MG63 (cell line): Measurements from ENCODE around the gene PHF19. TPM values are rescaled to one million over a fixed set of nuclear protein-coding genes. Genes with fewer than 3 reads are reported as not detected.

Experiments
- DNase-seq: peaks from one replicate; pipeline ENCODE4 v3.0.0-alpha.2; 2020
- H3K27me3 ChIP-seq: fragments of 250-450 bp; sonication (Bioruptor Pico); 2 replicates; pipeline ENCODE4 v1.5.1; 2020; ENCODE audit warnings: mild to moderate bottlenecking, moderate library complexity
- H3K36me3 ChIP-seq: fragments of 250-450 bp; sonication (Bioruptor Pico); 2 replicates; pipeline ENCODE4 v1.5.1; 2020; ENCODE audit warnings: mild to moderate bottlenecking, moderate library complexity
- H3K4me3 ChIP-seq: fragments of 250-450 bp; sonication (Bioruptor Pico); 2 replicates; pipeline ENCODE4 v1.5.1; 2020; ENCODE audit warnings: mild to moderate bottlenecking, moderate library complexity
- H3K9me3 ChIP-seq: fragments of 250-450 bp; sonication (Bioruptor Pico); 2 replicates; pipeline ENCODE4 v1.5.1; 2020; ENCODE audit warnings: mild to moderate bottlenecking, moderate library complexity
- total RNA-seq: library from RNA; depleted of rRNA; stranded (reverse); fragments of >200 nt; shearing (Covaris generic); gene quantifications from 2 replicates; pipeline ENCODE4 v1.2.3, GENCODE V29; 2014; ENCODE audit warnings: low replicate concordance

Gene PHF19
- total RNA-seq, 1 experiment from 2014 or later = 51.5 TPM

DNA sequence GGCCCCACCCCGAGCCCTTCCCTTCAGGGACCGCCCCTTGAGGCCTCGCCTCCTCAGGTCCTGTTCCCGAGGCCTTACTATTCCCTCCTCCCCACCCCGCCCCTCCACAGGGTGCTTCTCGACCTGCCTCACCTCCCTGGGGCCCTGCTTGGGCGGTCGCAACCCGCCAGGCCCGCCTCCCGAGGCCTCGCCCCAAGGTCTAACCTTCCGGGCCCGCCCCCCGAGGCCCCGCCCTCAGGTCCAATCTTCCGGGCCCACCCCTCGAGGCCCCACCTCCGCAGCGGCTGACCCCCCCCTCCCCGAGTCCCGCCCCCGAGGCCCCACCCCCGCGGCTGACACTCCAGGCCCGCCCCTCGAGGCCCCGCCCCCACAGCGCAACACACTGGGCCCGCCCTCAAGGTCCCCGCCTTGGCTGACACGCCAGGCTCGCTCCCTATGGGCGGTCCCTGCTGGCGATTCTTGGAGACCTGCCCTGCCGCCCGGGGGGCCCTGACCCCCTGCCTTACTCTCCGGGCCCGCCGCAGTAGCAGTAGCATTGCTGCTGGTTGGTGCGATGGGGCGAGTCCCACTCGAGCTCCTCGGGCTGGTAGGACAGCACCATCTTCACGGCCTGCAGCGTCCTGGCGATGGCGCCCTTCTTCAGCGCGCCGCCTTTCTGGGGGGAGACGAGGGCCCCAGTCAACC lies 8.2 kb downstream of the PHF19 start:
- no peaks in the 10 kb centered on the region for H3K27me3 ChIP-seq
- peak; percentile 27 for DNase-seq
- no peak overlapping the region for H3K4me3 ChIP-seq
- H3K9me3 ChIP-seq = no peaks in the 10 kb centered on the region
- H3K36me3 ChIP-seq = peaks cover 71% of the 10 kb centered on the region

DNA sequence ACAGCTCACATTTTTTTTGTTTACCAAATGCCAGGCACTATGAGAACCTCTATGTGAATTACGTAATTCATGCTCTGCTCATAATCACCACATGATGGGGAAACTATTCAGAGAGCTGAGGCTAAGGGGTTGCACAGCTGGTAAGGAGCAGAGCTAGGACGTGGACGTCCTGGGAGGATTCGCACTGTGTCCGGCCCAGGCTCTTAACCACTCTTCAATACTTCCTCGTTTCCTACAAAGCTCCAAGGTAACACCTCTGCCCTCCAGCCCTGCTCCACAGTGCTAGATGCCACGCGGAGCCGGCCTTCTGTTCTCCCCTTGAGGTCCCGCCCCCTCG lies 8.7 kb downstream of the PHF19 start:
- Histone ChIP-seq H3K4me3 (no peak overlapping the region), H3K9me3 (no peaks in the 10 kb centered on the region), H3K27me3 (no peaks in the 10 kb centered on the region), H3K36me3 (peaks cover 66% of the 10 kb centered on the region)
- DNase-seq = no peak

DNA sequence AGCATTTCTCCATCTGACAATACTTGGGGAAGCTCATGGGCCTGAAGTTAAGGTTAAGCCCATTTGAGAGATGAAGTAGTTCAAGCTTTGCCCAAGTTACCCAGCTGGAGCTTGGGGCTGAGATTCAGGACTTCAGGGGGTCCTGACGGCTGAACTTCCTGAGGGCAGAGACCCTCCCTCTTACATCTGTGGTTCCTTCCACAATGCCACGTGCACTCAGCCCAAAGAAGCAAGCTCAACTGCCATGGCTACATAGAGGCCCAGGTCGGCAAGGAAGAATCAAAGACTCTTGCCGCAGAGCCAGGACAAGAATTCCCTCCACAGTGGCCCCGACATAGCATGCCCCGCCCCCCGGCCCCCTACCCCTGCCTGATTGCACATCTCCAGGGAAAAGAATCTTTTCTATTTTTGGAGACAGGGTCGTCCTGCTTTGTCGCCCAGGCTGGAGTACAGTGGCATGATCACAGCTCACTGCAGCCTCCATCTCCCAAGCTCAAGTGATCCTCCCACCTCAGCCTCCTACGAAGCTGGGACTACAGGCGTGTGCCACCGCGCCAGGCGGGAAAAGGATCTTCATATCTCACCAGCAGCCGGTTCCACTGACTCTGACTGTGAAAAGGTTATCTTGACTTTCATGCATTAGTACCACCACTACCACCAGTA lies 9.2 kb downstream of the PHF19 start:
- Histone ChIP-seq H3K9me3 (no peaks in the 10 kb centered on the region), H3K27me3 (no peaks in the 10 kb centered on the region), H3K4me3 (no peak overlapping the region), H3K36me3 (peaks cover 61% of the 10 kb centered on the region)
- no peak for DNase-seq

DNA sequence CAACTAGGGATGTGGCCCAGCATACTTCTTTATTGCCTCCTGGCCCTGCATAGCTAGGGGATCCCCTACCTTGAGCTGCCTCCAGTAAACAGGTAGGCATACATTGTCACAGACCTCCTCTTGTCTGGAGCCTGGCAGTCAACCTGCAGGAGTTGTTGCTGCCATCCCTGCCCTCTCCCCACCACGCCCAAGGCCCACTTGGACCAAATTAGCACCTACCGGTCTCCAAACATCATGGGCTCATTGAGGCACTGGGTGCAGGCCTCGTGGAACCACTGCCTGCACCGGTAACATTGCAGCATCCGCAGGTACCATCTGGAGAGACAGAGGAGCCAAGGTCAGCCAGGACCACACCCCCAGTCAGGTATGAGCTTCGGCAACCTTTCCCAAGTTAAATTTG lies 10.3 kb downstream of the PHF19 start:
- Histone ChIP-seq H3K4me3 (no peak overlapping the region), H3K36me3 (peaks cover 63% of the 10 kb centered on the region), H3K9me3 (no peaks in the 10 kb centered on the region), H3K27me3 (no peaks in the 10 kb centered on the region)
- DNase-seq = no peak

DNA sequence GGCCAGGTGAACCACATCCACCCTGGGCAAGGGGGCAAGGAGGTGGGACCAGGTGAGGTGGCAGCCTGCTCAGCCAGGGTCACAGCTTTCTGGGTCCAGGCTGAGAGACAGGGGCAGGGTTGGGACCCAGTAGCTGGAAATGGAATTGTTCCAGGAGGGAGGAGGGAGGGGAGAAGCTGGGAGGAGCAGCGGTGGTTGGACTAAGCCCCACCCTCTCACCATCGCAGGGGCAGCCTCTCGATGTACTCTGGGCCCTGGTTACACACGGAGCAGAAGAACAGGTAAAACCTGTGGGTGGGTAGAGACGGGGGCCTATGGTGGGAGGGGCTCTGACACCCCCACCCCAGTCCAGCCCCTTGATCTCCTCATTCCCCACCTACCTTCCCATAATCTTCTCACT lies 11.2 kb downstream of the PHF19 start:
- Histone ChIP-seq H3K27me3 (no peaks in the 10 kb centered on the region), H3K36me3 (peaks cover 62% of the 10 kb centered on the region), H3K9me3 (no peaks in the 10 kb centered on the region), H3K4me3 (no peak overlapping the region)
- no peak for DNase-seq

DNA sequence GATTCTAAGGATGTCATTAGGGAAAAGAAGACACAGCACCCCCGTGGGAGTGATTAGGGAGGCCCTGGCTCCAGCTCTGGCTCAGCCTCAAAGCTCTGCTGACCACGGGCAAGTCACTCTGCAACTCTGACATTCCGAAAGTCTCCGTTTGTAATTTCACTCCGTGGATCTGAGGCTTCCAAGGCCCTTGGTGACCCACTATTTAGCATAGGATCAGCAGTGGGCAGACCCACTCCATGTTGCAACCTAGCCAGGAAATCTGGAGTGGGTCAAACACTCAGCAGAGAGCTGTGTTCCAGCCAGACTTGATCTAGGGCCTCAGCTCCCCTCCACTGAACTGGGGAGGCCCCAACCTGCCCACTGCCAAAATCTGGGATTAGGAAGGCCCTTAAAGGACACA lies 11.8 kb downstream of the PHF19 start:
- Histone ChIP-seq H3K27me3 (no peaks in the 10 kb centered on the region), H3K4me3 (no peak overlapping the region), H3K36me3 (peaks cover 62% of the 10 kb centered on the region), H3K9me3 (no peaks in the 10 kb centered on the region)
- DNase-seq = no peak

DNA sequence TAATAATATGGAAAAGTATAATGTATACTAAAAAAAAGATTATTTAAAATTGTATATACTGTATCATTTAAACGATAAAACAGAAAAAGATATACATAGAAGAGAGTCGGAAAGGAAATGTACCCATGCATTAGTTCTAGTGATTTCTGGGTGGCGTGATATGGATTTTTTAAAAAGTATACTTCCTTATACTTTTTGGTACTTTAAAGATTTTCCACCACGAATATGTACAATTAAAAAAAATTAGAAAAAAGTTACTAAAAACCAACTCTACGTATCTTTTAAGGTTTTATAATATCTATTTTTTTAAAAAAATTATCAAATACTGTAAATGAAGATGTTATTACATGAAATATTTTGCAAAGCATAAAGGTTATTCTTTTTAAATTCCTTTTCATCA lies 12.3 kb downstream of the PHF19 start:
- H3K9me3 ChIP-seq = no peaks in the 10 kb centered on the region
- peaks cover 64% of the 10 kb centered on the region for H3K36me3 ChIP-seq
- H3K4me3 ChIP-seq = no peak overlapping the region
- no peaks in the 10 kb centered on the region for H3K27me3 ChIP-seq
- no peak for DNase-seq

DNA sequence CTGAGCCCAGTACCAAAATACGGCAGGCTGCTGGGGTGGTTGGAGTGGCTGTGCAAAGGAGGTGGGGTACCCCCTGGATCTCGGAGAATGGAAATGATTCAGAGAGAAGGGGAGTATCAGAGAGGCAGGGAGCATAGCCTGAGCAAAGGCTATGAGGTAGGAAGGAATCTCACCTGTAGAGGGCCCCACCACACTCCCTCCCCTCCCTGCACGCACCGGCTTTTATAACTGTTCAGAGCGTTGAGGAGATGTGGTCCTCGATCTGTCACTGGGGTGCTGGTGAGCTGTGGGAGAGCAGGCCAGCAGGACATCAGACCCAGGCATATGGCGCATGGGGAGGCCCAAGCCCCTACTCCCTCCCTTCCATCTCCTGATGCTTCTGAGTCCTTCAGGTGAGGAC lies 13.2 kb downstream of the PHF19 start:
- no peak overlapping the region for H3K4me3 ChIP-seq
- peaks cover 62% of the 10 kb centered on the region for H3K36me3 ChIP-seq
- no peaks in the 10 kb centered on the region for H3K9me3 ChIP-seq
- no peaks in the 10 kb centered on the region for H3K27me3 ChIP-seq
- no peak for DNase-seq

DNA sequence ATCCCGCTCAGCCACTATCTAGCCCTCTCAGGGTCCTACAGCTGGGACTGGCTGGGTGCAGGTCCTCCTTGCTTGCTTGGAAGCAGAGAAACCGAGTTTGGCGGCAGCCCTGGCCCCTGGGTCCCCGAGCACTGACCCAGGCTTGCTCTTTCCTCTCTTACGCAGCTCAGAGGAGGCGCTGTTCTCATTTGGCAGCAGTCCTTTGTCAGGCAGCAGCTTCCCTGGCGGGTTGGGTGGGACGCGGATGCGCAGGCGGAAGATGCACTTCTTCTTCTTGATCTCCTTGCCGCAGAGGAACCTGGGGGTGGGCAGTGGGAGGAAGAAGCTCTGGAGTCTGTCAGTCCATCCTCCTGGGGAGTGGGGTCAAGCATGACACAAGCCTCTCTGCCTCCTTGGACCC lies 14.5 kb downstream of the PHF19 start:
- Histone ChIP-seq H3K36me3 (peaks cover 68% of the 10 kb centered on the region), H3K27me3 (no peaks in the 10 kb centered on the region), H3K9me3 (no peaks in the 10 kb centered on the region), H3K4me3 (no peak overlapping the region)
- no peak for DNase-seq

DNA sequence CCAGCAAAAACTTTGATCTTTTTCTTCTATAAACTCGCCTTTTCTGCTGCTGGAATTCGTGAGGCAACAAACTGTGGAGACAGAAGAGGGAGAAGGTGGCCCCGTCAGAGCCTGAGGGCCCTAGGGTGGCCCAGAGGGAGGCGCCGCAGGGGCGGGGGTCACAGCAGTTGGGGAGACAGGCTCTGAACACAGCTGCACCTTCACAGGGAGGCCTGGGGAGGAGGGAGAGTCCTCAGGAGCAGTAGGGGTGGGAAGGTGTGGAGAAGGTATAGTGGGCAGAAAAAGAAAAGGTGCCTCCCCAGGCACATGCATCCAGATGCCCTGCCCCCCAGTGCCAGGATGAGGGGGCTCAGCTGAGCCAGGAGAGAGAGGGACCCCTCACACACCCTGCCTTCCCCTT lies 15.1 kb downstream of the PHF19 start:
- peaks cover 63% of the 10 kb centered on the region for H3K36me3 ChIP-seq
- H3K9me3 ChIP-seq = no peaks in the 10 kb centered on the region
- no peaks in the 10 kb centered on the region for H3K27me3 ChIP-seq

DNA sequence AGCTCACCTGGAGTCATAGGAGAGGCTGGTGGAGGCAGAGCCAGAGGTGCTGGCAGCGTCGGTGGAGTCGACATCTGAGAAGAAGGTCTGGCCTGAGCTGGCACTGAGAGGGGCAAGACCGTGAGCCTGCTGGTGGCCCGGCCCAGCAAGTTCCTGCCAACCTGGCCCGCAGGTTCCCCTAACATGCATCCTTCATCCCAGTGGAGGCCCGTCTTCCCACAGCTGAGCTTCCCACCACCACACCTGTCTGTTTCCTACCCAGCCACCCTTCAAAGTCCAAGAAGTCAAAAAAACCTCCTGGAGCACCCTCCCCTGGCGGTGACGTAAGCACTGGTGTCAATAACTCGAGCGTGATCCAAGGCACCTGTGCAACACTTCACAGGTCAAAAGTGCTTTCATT lies 16.9 kb downstream of the PHF19 start:
- no peak overlapping the region for H3K4me3 ChIP-seq
- no peaks in the 10 kb centered on the region for H3K27me3 ChIP-seq
- peaks cover 52% of the 10 kb centered on the region for H3K36me3 ChIP-seq
- no peak for DNase-seq
- no peaks in the 10 kb centered on the region for H3K9me3 ChIP-seq

More for the DNA sequence above, 15.1 kb downstream of the PHF19 start:
- DNase-seq = no peak
- H3K4me3 ChIP-seq = no peak overlapping the region

DNA sequence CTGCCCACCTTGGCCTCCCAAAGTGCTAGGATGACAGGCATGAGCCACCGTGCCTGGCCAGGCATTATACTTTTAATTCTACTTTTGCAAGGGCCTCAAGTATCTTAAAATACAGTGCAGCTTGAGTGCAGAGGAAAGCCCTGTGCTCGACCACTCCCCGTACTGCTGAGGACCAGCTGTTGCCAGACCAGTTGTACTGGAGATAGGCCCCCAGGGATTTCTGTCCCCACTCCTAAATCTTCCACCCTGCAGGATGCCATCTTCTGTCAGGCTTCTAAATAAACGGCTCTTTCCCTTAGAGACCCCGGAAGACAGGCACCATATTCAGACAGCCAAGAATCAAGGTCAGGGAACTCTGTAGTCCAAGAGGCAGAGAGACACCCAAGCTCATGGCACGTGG lies 17.6 kb downstream of the PHF19 start:
- Histone ChIP-seq H3K4me3 (no peak overlapping the region), H3K9me3 (no peaks in the 10 kb centered on the region), H3K36me3 (peaks cover 54% of the 10 kb centered on the region), H3K27me3 (no peaks in the 10 kb centered on the region)
- DNase-seq = no peak

DNA sequence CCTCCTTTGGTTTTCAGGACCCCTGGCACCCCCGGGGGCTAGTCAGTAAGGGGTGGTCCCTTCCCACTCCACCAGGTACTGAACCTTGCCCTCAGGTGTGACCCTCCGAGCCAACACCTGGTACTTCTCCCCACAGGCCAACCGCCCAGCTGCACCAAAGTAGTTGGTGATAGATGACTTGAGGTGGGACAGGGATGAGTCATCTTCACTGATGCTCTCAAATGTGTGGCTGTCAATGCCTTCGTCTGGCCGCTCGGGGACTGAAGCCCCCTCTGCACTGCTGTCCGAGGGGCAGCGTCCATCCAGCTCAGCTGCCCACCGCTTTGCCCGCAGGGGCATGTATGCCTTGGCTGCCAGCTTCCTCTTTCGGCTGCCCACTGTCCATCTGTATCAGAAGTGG lies 19.1 kb downstream of the PHF19 start:
- no peaks in the 10 kb centered on the region for H3K9me3 ChIP-seq
- no peak for DNase-seq
- no peak overlapping the region for H3K4me3 ChIP-seq
- H3K27me3 ChIP-seq = no peaks in the 10 kb centered on the region
- H3K36me3 ChIP-seq = peaks cover 58% of the 10 kb centered on the region

DNA sequence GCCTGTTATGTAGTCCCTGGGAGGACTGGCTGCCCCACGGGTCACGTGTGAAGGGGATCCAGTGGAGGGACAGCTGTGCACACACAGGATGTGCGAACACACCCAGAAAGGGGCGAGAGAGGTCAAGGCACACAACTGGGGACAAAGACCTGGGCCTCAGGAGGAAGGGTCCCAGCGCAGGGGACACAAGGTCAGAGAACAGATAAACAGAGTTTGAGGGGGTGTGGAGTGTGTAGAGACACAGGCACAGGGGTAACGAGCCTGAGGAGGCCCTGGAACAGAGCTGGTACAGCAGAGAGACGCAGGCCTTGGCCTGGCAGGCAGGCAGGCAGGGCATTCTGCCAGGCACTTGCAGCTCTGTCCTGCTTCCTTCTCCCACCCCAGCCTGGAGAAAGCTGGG lies 19.5 kb downstream of the PHF19 start:
- Histone ChIP-seq H3K36me3 (peaks cover 57% of the 10 kb centered on the region), H3K4me3 (no peak overlapping the region), H3K9me3 (no peaks in the 10 kb centered on the region), H3K27me3 (no peaks in the 10 kb centered on the region)
- no peak for DNase-seq

DNA sequence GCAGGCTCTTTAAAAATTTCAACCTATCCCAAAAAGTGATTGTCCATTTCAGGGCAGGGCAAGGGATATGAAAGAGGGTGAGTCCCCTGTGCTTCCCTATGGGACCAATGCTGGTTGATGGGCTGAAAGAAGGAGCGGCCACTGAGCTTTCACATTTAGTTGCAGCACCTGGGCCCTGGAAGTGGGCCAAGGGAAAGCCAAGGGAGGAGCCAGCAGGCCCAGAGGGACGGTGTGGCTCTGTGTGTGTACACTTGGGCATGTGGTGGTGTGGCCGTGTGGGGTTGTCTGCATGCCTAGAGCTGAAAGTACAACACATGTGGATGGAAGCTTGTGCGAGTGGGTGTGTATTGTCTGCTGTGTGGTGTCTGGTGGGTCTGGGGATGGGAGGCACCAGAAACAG lies 20.3 kb downstream of the PHF19 start:
- no peaks in the 10 kb centered on the region for H3K27me3 ChIP-seq
- no peaks in the 10 kb centered on the region for H3K9me3 ChIP-seq
- H3K36me3 ChIP-seq = peaks cover 49% of the 10 kb centered on the region
- H3K4me3 ChIP-seq = no peak overlapping the region
- no peak for DNase-seq

DNA sequence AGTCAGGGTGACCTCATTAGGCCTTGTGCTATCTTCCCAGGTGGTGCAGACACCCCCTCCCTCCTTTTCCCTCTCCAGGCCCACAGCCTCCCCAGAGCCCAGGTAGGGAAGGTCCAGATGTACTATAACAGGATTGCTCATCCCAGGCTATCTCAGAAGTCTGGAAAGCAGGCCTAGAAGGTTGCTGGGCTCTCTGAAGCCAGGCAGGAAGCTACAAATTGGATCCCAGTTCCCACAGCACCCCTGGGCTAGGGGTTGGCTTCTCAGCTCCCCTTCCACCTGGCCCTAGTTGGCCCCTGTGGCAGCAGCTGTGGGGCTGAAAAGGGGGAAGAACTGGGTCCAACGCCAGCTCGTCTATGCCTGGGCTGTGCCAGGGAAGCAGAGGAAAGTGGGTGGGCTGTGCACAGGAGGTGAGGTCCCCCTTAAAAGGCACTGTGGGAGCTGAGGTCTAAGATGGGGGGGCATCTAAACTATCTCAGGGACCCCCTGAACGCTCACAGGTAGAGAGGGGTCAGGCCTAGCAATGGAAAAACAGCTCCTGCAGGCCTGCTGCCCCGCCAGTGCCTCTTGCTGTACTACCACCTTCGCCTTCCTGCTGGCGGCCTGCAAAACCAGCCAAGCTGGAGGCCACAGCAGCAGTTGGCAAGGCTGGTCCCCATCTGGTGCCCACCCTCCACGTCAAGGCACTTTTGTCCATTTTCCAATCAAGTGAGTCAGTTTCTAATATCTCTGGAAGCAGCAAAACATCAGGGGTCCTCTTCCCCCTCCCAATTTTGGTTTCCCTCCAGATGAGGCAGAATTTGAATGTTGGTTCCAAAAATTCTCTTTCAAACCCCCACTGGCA lies 20.9 kb downstream of the PHF19 start:
- peaks cover 44% of the 10 kb centered on the region for H3K36me3 ChIP-seq
- no peaks in the 10 kb centered on the region for H3K27me3 ChIP-seq
- DNase-seq = no peak
- H3K4me3 ChIP-seq = no peak overlapping the region
- no peaks in the 10 kb centered on the region for H3K9me3 ChIP-seq

DNA sequence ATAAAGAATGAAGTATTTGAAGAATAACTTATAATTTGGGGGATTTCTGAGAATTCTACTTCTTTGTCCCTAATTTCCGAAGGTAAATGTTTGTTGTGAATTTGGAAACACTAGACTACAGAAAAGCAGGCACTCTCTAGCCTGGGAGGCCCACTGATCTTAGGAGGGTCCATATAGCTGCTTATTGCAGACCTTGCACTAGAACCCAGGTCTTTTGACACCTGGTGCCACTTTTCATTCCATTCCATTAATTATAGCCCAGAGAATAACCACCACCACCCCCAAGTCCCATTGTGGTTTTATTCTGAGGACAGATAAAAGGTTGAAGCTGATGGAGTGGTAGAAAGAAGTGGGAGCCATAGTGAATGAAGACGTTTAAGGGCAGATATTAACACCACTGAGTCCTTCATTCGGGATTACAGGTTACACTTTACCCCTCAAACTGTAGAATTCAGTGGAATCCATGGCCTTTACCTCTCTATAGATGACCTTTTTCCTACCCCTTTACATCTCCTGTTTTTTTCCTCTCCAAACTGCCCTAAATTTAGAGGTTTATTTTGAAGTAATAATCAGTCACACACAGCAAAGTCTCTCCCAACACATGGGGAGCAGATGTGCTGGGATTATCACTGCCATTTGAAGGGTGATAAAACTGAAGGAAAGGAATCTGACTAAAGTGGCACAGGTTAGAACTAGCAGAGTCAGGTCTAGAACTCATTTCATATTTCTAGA lies 22.2 kb downstream of the PHF19 start:
- Histone ChIP-seq H3K27me3 (no peaks in the 10 kb centered on the region), H3K36me3 (peaks cover 31% of the 10 kb centered on the region), H3K9me3 (no peaks in the 10 kb centered on the region), H3K4me3 (no peak overlapping the region)
- no peak for DNase-seq
